Fibroblast of lung (primary cell): ENCODE measurements around the gene PPP1R26. TPM values are rescaled to one million over a fixed set of nuclear protein-coding genes. Genes with fewer than 3 reads are reported as not detected.
"Not testable (repeated sequence)": the region's sequence is repeated elsewhere in the genome, so short reads cannot be mapped to it uniquely, and the experiment has no call there.

Source experiments
- DNase-seq, 2 donors: peaks; one replicate each; pipeline versions ENCODE4 v3.0.0 to v3.0.0-alpha.2; 2010; ENCODE audit warnings: low read depth in 2 of 2
- H2AFZ ChIP-seq: 2 replicates; pipeline ENCODE4 v1.5.1; 2012; ENCODE audit warnings: low read length, control low read depth, inconsistent platforms
- H3K27ac ChIP-seq: 2 replicates; pipeline ENCODE4 v1.5.1; 2011; ENCODE audit warnings: low read length, control low read depth; ENCODE audit not compliant: insufficient read depth
- H3K27me3 ChIP-seq: 2 replicates; pipeline ENCODE4 v1.5.1; 2011; ENCODE audit warnings: mild to moderate bottlenecking, low read length; ENCODE audit not compliant: control insufficient read depth, insufficient read depth
- H3K36me3 ChIP-seq: 2 replicates; pipeline ENCODE4 v1.5.1; 2011; ENCODE audit warnings: low read length; ENCODE audit not compliant: control insufficient read depth, insufficient read depth
- H3K4me1 ChIP-seq: 2 replicates; pipeline ENCODE4 v1.5.1; 2011; ENCODE audit warnings: low read length; ENCODE audit not compliant: control insufficient read depth, insufficient read depth; ENCODE audit errors: extremely low read depth
- H3K4me2 ChIP-seq: 2 replicates; pipeline ENCODE4 v1.5.1; 2011; ENCODE audit warnings: low read length, control low read depth; ENCODE audit not compliant: insufficient read depth; ENCODE audit errors: extremely low read depth
- H3K4me3 ChIP-seq, 4 experiments: fragments of 200-600 bp in 1 of 4; sonication (generic) in 1 of 4; replicated peaks in 1 of 4; 2 replicates each; pipeline ENCODE4 v1.5.1; 2011 to 2016; ENCODE audit warnings: low read length in 4 of 4, low read depth in 3 of 4, mild to moderate bottlenecking in 3 of 4, control low read depth in 2 of 4, inconsistent platforms in 1 of 4, mixed read lengths in 1 of 4; ENCODE audit not compliant: insufficient read depth in 1 of 4; ENCODE audit errors: control extremely low read depth in 1 of 4
- H3K79me2 ChIP-seq: 2 replicates; pipeline ENCODE4 v1.5.1; 2012; ENCODE audit warnings: mild to moderate bottlenecking, low read length, inconsistent platforms; ENCODE audit not compliant: control insufficient read depth, insufficient read depth
- H3K9ac ChIP-seq: 2 replicates; pipeline ENCODE4 v1.5.1; 2011; ENCODE audit warnings: mild to moderate bottlenecking, low read length, control low read depth; ENCODE audit not compliant: insufficient read depth
- H3K9me3 ChIP-seq: 2 replicates; pipeline ENCODE4 v1.5.1; 2012; ENCODE audit warnings: low read depth, low read length; ENCODE audit not compliant: control insufficient read depth, insufficient read depth
- H4K20me1 ChIP-seq: 2 replicates; pipeline ENCODE4 v1.5.1; 2011; ENCODE audit warnings: low read length; ENCODE audit not compliant: control insufficient read depth, insufficient read depth; ENCODE audit errors: extremely low read depth
- EZH2 ChIP-seq: IDR thresholded peaks from 2 replicates; pipeline ENCODE4 v1.5.1; 2012; ENCODE audit warnings: low read length, control low read depth, mild to moderate bottlenecking; ENCODE audit errors: missing control alignments
- polyA plus RNA-seq, 2 donors: library from polyadenylated mRNA; depleted of rRNA in 1 of 2; stranded (reverse) in 1 of 2; unstranded in 1 of 2; fragments of >200 nt; gene quantifications; 2 replicates each; pipeline ENCODE4 v1.2.1, GENCODE V29; 2011 to 2012; ENCODE audit warnings: missing spikeins in 1 of 2
- total RNA-seq: library from RNA; depleted of rRNA; stranded (reverse); fragments of >200 nt; gene quantifications from 2 replicates; pipeline ENCODE4 v1.2.1, GENCODE V29; 2014
- TF ChIP-seq, protein P1 (sequence below), 2 donors: IDR thresholded peaks in 1 of 2; conservative IDR thresholded peaks in 1 of 2; 1 replicate in 1 of 2; 2 replicates in 1 of 2; pipeline ENCODE4 v1.5.1; 2011 to 2012; ENCODE audit warnings: low read length in 2 of 2, control low read depth in 1 of 2, inconsistent platforms in 1 of 2, low read depth in 1 of 2, mild to moderate bottlenecking in 1 of 2

PPP1R26 gene
- total and polyA plus RNA-seq, 2 donors (not counting 1 experiment from before 2014, with no cell fraction given), result 2.9 to 8.9 TPM

DNA sequence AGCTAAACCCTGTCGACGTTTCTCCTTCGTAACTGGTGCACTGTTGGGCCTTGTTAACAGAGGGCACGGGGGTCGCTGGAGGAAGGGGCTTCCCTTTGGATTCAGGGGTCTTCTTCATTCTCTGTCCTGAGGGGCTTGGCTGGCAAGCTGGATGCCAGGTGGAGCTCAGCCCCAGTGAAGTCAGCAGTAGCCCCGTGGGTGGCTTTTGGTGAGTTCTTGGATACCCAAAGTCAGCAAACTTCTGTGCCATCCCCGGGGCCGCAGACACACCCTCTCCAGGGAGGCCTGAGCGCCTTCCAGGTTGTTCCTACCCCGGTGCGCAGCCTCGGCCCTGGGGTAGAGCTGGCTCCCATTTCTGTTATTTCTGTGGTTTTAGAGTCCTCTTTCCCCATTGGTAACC is 54.1 kb downstream of the PPP1R26 start:
- H2AFZ ChIP-seq, result no peak overlapping the region
- no peak for DNase-seq
- H3K27ac ChIP-seq, result no peak overlapping the region
- H3K36me3 ChIP-seq, result no peaks in the 10 kb centered on the region
- no peaks in the 10 kb centered on the region for H3K4me1 ChIP-seq
- no peaks in the 10 kb centered on the region for H3K79me2 ChIP-seq
- no peaks in the 10 kb centered on the region for H3K27me3 ChIP-seq
- H4K20me1 ChIP-seq, result no peaks in the 10 kb centered on the region
- no peak overlapping the region for H3K9ac ChIP-seq
- H3K4me2 ChIP-seq, result no peak overlapping the region
- H3K4me3 ChIP-seq, result no peak overlapping the region
- no peaks in the 10 kb centered on the region for H3K9me3 ChIP-seq
- TF ChIP-seq EZH2, result no peak
- TF ChIP-seq, protein P1, sequence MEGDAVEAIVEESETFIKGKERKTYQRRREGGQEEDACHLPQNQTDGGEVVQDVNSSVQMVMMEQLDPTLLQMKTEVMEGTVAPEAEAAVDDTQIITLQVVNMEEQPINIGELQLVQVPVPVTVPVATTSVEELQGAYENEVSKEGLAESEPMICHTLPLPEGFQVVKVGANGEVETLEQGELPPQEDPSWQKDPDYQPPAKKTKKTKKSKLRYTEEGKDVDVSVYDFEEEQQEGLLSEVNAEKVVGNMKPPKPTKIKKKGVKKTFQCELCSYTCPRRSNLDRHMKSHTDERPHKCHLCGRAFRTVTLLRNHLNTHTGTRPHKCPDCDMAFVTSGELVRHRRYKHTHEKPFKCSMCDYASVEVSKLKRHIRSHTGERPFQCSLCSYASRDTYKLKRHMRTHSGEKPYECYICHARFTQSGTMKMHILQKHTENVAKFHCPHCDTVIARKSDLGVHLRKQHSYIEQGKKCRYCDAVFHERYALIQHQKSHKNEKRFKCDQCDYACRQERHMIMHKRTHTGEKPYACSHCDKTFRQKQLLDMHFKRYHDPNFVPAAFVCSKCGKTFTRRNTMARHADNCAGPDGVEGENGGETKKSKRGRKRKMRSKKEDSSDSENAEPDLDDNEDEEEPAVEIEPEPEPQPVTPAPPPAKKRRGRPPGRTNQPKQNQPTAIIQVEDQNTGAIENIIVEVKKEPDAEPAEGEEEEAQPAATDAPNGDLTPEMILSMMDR (conservative IDR thresholded peaks at IDR 0.05 in 1 of 2, IDR thresholded peaks at IDR 0.05 in 1 of 2; ENCODE audit: low read depth in 1 of 2, low read length in 2 of 2), result no peak

DNA sequence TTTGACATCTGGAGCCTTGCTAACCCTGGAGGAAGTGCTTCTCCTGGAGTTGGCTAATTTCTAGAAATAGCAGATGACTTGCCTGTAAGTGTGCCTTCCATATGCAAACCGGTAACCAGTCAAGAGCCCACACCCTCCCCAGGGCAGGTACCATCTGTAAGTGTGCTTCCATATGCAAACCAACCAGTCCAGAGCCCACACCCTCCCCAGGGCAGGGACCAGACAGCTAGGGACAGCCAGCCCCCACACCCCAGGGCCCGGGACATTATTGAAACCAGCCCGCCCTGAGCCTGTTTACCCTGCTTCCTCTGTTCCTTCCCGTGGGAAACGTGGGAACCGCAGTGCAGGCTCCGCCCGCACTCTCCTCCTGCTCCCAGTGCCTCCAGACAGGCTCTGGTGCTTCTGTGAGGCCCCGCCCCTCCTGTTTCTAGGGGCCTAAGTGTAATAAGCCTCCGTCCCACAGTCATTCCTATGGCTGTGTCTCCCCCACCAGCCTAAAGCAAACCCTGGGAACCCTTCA is 54.7 kb downstream of the PPP1R26 start:
- H3K27ac ChIP-seq, H2AFZ ChIP-seq, H3K79me2 ChIP-seq, H3K4me3 ChIP-seq, H3K4me2 ChIP-seq, H3K9me3 ChIP-seq, H3K27me3 ChIP-seq, H3K36me3 ChIP-seq, H3K9ac ChIP-seq, DNase-seq, H3K4me1 ChIP-seq, H4K20me1 ChIP-seq: not testable (repeated sequence)

DNA sequence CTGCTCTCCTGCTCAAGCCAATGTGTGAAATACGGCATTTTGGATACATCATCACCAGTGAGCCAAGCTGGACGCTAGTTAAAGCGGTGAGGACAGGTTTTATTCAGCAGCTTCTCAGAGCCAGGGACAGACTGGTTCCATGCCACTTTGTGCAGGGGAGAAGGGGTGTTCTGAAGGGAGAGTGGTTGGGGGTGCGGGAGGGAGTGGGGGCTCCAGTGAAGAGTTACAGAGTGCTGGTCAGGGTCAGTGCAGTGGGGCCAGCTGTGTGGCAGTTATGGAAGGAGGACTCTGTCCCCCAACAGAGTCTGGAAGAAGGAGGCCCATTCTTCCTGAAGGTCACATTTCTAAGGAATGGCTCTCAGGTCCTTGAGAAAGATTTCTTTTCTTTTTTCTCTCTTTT is 55.2 kb downstream of the PPP1R26 start:
- H3K36me3 ChIP-seq, H3K27ac ChIP-seq, H3K9me3 ChIP-seq, H3K4me2 ChIP-seq, H3K79me2 ChIP-seq, DNase-seq, H3K4me1 ChIP-seq, H2AFZ ChIP-seq, H3K9ac ChIP-seq, H3K27me3 ChIP-seq, H4K20me1 ChIP-seq, H3K4me3 ChIP-seq: not testable (repeated sequence)

DNA sequence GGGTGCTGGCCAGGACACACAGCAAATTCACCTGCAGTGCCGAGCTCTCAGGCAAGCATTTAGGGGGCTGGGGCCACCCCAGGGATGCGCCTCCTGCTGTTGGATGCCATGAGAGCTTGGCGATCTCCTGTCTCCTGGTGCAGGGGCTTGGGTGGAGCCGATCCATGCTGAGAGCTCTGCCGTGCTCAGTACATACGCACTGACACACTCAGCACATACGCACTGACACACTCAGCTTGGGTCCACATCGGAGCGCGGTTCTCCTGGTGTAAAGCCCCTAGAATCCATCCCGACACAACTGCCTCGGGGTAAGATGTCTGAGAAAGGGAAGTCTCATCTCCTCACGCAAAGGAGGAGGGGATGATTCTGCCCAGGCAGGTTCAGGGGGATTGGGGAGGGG is 56.0 kb downstream of the PPP1R26 start:
- H3K9me3 ChIP-seq, H3K9ac ChIP-seq, H2AFZ ChIP-seq, H3K79me2 ChIP-seq, H3K27ac ChIP-seq, H3K36me3 ChIP-seq, H3K4me3 ChIP-seq, H3K27me3 ChIP-seq, DNase-seq, H4K20me1 ChIP-seq, H3K4me1 ChIP-seq, H3K4me2 ChIP-seq: not testable (repeated sequence)
